HG03139 (cell line): Measurements from ENCODE around the gene AGAP2.
"Not testable (repeated sequence)": the region's sequence is repeated elsewhere in the genome, so short reads cannot be mapped to it uniquely, and the experiment has no call there.

Experiments used
- ATAC-seq: cut with Tn5 transposase; IDR thresholded peaks from one replicate; pipeline ENCODE4 v1.9.1; 2021; ENCODE audit not compliant: unreplicated experiment

Gene AGAP2

DNA sequence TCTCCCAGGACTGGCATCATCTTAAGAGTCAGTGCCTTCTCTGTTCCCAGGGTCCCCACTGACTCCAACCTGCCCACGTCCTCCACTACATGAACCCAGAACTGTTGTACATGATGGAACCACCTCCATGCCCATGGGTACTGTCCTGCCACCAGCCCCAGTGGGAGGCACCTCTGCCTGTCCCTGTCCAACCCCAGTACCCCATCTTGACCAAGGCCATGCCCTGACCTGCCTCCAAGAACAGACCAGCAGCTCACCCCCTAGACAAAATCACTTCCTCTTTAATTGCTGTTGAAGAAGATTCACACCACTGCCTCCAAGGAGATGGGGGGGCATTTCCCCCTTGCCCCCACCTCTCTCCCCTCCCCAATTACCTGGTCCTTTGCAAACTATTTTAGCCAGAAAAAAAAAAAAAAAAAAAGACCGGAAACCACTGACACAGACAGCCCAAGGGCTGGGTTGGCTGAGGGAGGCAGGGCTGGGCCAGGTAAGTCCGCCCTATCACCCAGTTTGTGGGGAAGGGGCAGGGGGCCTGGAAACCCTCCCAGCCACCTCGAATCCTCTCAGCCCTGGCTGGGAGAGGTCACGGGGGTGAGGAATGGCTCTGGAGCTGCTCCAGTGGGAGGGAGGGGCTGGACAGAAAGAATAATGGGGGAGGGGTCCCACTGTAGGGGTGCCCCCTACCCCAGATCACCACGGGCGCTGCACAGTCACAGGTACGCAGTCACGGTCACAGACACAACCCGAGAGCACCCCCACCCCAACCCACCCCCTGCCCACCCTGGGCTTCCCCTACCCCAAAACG, 13.4 kb downstream of the AGAP2 start:
- no peak for ATAC-seq

DNA sequence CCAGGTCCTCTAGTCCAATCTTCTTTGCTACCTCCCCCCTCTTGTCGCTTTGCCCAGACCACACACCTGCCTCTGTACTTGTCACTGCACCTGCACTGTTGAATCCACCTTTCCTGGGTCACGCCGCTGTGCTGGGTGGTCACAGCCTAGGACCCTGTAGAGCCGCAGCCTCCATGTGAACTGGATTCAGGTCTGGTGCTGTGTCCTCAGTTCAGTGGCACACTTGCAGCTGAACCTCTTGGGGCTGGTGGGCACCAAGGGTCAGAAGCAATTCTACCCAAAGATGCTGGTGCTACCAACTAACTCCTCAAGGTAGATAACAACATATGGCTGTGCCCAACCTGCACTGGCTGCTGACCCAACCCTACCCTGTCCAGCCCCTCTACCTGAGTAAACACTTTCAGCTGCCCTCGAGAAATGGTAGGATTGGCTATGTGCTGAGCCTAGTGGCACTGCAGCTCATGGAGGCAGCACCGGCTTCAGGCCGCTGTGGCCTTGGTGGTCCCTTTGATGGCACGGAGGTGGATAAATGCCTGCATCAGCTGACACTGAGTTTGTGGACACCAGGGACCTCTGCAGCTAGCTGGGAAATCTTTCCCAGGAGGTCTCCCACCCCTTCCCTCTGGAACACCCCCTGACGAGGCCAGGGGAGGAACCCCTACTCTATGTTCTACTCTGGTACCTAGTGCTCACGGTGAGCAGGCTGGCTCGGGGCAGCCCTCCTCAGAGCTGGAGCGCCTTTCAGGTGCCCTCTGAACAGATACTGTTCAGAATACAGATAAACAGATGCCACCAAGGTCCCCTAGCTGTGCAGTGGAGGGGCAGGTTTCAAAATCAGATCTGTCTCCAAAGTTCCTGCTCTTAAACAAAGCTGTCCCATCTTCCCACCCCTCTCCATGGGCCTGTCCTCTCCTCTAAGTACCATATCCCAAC, 14.3 kb downstream of the AGAP2 start:
- ATAC-seq: no peak

DNA sequence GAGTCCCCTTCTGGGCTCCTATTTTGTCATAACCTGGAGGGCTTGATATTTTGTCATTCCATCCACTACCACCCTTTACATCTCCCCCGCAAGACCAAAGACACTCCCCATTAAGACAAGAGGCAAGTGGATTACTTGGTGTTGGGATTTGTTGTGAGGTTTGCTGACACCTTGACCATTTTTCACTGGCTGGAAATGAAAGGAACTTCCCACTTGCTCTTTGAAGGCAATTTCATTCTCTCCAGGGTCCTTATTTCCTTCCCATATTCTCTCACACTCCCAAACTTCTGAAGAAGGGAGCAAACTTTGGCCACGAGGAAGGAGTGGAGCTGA, 14.9 kb downstream of the AGAP2 start:
- ATAC-seq: no peak

DNA sequence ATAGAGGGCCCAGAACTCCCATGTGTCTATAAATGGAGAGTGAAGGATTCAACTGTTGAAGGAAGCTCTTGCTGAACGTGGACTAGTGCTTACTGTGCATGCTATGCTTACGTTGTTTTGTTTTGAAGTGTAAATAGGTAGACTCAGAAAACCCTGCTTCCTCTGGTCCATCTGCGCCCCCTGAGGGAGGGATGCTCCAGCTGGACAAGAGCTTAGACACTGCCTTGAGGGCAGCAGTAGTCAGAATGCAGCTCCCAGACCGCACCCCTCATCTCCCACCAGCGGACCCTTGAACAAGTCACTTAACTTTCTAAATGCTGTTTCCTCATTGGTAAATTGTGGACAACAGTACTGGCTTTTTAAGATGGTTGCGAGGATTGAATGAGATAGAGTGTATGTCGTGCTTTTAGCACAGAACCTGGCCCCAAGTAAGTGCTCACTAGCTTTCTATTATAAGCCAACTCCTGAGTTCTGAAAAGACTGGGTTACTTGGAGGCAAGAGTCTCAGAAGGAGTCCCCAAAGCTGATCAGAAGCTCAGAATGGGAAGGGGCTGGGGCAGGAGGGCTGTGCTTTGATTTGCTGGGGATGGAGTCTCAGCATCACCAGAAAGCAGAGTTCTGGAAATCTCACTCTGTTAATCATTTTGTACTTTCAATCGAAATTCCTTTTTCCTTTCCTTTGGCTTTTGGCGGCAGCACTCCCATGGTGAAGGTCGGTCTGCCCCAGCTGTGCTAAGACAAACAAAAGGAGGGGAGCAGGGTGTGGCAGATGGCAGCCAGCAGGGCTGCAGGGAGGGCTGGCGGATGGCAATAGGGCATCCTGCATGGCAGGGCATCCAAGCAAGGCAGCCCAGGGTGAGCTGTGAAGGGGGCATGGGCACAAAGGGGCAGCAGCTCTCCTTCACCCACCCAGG, 15.6 kb downstream of the AGAP2 start:
- ATAC-seq: no peak

DNA sequence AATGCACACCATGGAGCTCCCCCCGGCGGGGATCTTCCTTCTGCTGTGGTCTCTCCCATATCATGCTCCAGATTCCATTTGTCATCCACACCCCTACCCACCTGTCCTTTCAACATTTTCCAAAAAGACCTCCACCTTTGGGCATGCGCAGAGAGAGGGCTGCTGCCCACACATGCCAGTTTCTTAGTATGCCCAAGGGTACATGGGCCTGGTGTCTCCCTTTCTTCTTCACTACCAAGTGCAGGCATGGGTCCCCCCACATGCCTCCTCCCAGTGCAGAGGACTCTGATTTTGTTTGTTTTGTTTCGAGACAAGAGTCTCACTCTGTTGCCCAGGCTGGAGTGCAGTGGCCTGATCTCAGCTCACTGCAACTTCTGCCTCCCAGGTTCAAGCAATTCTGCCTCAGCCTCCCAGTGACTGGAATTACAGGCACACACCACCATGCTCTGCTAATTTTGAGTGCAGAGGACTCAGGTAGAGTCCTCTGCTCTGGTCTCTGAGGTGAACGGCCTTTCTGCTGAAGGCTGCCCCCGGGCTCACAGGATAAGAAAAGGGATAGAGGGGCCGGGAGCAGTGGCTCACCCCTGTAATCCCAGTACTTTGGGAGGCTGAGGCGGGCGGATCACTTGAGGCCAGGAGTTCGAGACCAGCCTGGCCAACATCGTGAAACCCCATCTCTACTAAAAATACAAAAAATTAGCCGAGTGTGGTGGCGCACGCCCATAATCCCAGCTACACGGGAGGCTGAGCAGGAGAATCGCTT, 16.5 kb downstream of the AGAP2 start:
- not testable (repeated sequence) for ATAC-seq

DNA sequence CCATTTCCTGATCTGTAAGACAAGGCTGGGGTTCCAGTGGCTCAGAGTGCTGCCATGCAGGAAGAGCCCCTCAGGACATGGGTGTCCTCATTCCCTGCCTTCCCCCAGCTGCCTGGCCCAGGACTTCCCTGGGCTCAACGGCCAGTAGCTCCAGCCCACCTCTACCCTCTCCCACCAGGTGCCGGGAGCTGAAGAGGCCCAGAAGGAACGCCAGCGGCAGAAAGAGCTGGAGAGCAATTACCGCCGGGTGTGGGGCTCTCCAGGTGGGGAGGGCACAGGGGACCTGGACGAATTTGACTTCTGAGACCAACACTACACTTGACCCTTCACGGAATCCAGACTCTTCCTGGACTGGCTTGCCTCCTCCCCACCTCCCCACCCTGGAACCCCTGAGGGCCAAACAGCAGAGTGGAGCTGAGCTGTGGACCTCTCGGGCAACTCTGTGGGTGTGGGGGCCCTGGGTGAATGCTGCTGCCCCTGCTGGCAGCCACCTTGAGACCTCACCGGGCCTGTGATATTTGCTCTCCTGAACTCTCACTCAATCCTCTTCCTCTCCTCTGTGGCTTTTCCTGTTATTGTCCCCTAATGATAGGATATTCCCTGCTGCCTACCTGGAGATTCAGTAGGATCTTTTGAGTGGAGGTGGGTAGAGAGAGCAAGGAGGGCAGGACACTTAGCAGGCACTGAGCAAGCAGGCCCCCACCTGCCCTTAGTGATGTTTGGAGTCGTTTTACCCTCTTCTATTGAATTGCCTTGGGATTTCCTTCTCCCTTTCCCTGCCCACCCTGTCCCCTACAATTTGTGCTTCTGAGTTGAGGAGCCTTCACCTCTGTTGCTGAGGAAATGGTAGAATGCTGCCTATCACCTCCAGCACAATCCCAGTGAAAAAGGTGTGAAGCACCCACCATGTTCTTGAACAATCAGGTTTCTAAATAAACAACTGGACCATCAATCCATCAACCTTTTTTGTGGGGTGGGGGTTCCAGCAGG, 17.6 kb downstream of the AGAP2 start:
- no peak for ATAC-seq

GRCh38 chr12:57719777-57720605, 18.6 kb downstream of the AGAP2 start:
- ATAC-seq: no peak

DNA sequence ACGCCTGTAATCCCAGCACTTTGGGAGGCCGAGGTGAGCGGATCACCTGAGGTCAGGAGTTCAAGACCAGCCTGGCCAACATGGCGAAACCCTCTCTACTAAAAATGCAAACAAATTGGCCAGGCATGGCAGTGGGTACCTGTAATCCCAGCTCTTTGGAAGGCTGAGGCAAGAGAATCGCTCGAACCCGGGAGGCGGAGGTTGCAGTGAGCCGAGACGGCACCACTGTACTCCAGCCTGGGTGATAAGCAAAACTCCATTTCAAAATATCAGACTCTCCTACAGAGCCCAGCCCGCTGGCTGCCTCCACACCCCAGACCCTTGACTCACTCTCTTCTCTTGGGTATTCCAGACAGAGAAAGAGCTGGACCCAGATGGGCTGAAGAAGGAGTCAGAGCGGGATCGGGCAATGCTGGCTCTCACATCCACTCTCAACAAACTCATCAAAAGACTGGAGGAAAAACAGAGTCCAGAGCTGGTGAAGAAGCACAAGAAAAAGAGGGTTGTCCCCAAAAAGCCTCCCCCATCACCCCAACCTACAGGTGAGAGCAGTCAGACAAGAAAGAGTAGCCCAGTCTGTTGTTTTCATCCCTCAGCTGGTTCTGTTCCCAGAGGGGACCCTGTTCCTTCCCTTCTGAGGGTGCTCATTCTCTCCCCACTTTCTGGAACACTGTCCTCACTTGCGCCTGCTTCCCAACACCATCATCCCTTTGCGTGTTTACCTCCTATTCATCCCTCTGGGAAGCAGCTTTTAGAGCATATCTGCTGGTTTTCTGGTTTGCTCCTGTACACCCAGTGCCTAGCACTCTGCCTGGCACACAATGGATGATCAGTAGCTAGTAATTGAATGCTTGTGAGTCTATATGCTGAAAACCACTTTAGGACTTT, 19.7 kb downstream of the AGAP2 start:
- no peak for ATAC-seq

DNA sequence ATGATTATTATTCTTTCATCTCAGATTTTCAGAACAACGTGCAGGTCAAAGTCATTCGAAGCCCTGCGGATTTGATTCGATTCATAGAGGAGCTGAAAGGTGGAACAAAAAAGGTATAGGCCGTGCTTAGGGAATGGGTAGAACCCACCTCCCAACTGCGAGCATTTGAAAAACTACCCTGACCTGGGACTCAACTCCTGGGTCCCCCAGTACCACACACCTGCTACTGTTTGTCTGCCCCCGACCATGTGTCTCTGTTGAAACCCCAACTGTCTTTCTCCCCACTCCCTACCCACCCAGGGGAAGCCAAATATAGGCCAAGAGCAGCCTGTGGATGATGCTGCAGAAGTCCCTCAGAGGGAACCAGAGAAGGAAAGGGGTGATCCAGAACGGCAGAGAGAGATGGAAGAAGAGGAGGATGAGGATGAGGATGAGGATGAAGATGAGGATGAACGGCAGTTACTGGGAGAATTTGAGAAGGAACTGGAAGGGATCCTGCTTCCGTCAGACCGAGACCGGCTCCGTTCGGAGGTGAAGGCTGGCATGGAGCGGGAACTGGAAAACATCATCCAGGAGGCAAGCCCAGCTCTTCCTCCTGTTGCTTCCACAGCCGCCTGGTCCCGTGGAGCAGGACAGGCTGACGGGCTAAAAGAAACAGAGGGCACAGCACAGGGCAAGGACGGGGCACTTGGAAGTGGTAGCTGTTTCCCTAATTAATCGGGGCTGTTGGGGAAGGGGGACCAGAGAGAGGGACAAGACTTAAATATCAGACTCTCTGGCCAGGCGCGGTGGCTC, 20.5 kb downstream of the AGAP2 start:
- ATAC-seq: no peak

DNA sequence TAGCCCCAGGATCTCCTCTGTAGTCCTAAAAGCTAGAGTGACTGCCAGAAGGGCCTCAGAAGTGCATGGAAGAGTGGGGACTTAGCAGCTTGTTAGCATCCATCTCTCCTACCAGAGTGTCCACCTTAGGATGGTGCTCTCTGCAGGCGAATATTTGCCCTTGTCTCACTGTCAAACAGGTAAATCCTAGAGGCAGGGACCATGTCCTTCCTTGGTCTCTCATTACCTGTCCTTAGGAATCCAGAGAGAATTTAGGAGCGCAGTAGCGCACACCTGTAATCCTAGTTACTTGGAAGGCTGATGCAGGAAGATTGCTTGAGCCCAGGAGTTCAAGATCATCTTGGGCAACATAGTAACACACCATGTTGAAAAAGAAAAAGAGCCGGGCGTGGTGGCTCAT, 21.4 kb downstream of the AGAP2 start:
- no peak for ATAC-seq

DNA sequence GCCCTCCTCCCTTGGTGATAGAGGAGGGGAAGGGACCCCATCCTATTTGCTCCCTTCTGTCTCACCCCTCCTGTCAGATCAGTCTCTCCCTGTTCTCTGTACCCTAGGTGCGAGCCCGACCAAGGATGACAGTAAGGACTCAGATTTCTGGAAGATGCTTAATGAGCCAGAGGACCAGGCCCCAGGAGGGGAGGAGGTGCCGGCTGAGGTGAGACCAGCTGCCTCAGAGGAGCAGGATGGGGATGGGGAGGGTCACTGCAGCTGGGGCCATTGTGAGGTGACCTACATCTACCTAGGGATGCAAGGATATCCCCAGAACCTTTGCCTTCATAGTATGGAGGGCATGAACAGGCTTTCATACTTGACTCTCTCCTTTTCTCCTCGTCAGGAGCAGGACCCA, 22.2 kb downstream of the AGAP2 start:
- no peak for ATAC-seq

DNA sequence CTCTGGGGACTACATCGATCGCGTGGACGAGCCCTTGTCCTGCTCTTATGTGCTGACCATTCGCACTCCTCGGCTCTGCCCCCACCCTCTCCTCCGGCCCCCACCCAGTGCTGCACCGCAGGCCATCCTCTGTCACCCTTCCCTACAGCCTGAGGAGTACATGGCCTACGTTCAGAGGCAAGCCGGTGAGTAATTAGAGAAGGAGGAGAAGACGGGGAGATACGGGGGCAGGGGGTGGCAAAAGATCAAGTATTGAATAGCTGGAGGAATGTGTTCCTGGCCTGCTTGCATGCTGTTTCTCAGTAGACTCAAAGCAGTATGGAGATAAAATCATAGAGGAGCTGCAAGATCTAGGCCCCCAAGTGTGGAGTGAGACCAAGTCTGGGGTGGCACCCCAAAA, 22.8 kb downstream of the AGAP2 start:
- ATAC-seq: no peak

DNA sequence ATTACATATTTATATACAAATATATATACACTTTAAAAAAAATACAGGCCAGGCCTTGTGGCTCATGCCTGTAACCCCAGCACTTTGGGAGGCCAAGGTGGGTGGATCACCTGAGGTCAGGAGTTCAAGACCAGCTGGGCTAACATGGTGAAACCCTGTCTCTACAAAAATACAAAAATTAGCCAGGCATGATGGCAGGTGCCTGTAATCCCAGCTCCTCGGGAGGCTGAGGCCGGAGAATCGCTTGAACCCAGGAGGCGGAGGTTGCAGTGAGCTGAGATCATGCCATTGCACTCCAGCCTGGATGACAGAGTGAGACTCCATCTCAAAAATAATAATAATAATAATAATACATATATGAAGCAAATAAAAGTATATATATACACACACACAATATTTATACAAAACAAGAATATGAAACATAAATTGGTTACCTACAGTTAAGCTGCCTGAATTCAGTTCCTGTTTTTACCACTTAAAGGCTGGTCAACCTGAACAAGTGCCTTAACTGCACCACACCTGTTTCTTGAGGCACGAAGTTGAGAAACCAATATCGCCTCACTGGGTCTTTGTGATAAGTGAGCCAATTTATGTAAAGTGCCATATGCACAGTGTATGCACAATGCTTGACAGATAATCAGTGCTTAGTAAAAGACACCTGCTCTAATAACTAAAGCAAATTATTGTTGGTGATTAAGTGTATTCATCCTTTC, 23.4 kb downstream of the AGAP2 start:
- ATAC-seq: not testable (repeated sequence)

DNA sequence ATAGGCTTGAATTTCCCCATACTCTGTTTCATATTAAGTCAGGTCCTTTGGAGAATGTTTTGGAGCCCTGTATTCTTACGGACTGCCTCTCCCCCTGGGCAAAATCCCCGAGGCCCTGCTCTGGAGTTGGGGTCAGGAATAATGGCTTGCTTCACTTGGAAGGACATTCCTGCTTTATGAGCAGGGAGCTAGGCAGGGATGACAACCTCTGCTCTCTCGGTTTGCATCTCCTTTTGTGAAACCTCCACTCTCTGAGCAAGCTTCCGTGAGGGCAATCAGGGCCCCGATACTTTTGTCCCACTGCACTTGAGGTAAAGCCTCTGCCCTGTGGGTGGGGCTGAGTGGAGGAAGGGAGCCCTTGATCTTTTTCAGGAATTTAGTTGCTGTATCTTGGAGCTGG, 25.3 kb downstream of the AGAP2 start:
- no peak for ATAC-seq

DNA sequence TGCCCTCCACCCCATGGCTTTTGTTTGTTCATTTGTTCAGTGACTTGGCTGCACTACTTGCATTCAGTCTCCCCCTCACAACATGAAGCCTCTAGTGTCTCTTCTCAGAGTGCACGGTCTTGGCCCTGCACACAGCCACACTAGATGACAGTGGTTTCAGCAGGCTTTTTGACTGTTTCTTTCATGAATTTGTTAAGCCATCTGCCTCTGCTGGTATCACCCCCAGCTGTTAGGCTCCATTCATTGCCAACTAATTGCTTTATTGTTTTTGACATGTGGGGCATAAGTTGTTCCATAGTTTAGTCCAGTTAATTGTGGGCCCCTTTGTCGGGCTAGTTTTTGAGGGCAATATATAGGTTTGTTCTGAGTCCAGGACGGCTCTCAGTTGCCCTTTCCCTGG, 25.8 kb downstream of the AGAP2 start:
- ATAC-seq: no peak

- no peak for ATAC-seq
These were observed 30.2 kb downstream of the AGAP2 start for GRCh38 chr12:57708296-57708695.
